NCI-H510A (cell line): Measurements from ENCODE around the gene UPF3A.
"Not testable (repeated sequence)": the region's sequence is repeated elsewhere in the genome, so short reads cannot be mapped to it uniquely, and the experiment has no call there.

Source experiments
- DNase-seq: peaks from one replicate; lab custom pipeline; 2025; lab: John Stamatoyannopoulos, UW

The UPF3A gene

DNA sequence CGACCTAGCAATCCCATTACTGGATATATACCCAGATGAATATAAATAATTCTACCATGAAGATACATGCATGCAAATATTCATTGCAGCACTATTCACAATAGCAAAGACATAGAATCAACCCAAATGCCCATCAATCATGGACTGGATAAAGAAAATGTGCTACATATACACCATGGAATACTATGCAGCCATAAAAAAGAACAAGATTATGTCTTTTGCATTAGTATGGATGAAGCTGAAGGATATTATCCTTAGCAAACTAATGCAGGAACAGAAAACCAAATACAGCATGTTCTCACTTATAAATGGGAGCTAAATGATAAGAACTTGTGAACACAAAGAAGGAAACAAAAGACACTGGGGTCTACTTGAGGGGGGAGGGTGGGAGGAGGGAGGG is 55.1 kb downstream of the UPF3A start:
- DNase-seq, result not testable (repeated sequence)

DNA sequence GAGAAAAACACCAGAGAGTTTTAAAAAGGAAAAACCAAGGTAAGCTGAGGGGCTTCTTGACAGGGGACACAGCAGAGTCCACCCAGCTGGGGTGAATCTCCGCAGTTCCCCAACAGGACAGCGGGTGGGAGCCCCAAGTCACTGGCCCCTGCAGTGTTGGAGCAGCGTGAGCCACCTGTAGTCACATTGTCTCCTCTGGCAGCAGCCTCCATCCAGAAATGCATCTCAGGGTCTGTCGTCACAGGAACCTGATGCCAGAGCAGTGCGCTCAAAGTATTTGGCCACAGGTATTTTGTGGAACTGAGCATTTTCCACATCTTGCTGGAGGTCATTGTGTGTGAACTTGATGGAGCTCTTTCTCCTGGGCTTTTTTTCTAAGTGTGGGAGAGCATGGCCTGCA is 57.6 kb downstream of the UPF3A start:
- no peak for DNase-seq

DNA sequence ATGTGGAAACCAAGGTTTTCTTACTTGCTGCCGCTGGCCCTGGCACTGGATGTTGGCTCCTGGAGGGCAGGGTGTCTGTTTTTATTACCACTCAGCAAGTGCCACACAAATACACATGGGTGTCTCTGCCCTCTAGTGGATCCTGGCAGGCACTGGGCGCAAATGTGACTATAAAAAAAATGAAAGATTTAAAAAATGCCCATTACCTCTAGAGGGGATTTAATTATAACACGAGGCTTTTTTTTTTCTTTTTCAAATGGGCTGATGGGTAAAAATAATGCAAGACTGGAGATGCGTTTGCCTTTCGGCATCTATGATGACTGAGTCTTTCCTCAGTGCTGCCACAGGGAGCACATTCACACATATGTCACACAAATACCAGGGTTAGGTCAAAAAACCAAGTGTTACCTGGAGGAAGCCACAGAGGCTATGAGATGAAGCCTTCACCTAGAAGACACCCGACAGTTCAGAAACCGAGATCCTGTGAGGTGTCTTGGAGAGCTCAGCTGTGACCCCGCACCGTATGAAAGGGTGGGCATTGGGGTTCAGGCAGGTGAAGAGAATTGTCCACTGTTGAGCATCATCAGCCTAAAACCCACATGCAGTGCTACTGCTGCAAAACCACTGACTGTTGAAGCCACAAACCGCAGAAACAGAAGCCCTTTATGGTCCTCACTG is 58.6 kb downstream of the UPF3A start:
- DNase-seq, result peak; percentile 14

DNA sequence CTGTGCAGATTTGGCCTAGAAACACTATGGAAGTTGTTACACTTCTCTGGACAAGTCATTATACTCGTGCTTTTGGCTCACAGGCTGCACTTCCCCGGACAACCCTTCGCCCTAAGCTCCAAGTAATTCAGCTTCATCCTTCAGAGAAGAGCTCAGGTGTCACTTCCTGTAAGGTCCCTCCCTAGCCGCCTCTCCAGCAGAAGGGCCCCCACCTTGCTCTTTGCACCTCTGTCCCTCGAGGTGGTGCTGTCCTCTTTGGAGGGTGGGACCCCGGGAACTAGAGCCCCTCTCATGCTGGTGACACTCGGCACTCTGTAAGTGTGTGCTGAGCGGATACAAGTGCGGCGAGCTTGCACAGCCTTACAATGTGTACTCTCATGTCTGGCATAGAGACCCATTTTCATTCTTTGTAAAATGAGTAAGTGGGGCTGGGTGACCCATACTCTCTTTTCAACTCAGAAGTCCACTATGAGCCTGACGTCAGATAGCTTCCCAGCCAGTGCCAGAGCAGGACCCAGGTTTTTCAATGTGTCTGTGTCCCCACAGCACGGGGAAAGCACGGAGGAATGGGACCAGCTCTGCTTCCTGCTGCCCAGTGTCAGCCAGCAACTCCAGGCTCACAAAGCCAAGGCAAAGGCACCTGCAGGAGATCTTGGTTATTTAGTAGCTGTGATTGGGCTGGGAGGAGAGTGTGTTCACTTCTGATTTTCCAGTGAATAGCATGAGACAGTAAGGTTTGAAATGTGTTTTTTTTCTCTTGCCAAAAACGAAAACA is 59.8 kb downstream of the UPF3A start:
- no peak for DNase-seq

DNA sequence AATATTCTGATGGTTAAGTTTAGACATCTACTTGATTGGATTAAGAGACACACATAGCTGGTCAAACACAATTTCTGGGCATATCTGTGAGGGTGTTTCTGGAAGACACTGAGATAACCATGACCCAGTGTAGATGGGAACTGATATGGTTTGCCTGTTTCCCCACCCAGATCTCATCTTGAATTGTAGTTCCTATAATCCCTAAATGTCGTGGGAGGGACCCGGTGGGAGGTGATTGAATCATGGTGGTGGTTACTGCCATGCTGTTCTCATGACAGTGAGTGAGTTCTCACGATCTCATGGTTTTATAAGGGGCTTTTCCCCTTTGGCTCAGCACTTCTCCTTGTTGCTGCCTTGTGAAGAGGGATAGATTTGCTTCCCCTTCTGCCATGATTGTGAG is 65.9 kb downstream of the UPF3A start:
- not testable (repeated sequence) for DNase-seq

DNA sequence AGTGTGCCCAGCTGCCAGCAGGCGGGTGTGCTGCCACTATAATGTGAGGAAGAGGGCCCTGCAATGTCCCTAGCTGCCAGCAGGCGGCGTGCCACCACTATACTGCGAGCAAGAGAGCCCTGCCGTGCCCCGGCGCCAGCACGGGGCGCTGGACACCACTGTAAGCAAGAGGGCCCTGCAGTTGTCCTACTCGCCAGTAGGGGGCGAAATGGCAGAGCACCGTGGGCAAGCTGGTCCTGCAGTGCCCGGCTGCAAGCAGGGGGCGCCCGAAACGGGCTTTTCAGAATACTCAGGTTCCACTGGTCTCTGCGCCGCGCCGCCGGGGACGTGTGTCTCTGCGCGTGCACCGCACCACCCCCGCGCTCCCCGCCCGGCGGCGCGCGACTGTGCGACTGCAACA is 71.4 kb downstream of the UPF3A start:
- DNase-seq, result not testable (repeated sequence)

DNA sequence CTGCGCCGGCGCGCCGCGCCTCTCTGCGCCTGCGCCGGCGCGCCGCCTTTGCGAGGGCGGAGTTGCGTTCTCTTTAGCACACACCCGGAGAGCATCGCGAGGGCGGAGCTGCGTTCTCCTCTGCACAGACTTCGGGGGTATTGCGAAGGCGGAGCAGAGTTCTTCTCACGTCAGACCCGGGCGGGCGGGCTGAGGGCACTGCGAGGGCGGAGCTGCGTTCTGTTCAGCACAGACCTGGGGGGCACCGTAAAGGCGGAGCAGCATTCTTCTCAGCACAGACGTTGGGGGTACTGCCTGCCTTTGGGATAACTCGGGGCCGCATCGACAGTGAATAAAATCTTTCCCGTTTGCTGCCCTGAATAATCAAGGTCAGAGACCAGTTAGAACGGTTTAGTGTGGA is 72.0 kb downstream of the UPF3A start:
- not testable (repeated sequence) for DNase-seq
